Mesendoderm (in vitro differentiated cells): Measurements from ENCODE around the gene EYS.

Source experiments
- DNase-seq: peaks from one replicate; pipeline ENCODE4 v3.0.0; 2013
- H2AK5ac ChIP-seq: 2 replicates; pipeline ENCODE4 v1.6.1; 2013; ENCODE audit warnings: low read length, inconsistent platforms
- H2BK120ac ChIP-seq: 2 replicates; pipeline ENCODE4 v1.6.1; 2013; ENCODE audit warnings: low read depth, mild to moderate bottlenecking, low read length, moderate library complexity, mixed read lengths
- H2BK15ac ChIP-seq: replicated peaks from 2 replicates; pipeline ENCODE4 v1.6.1; 2013; ENCODE audit warnings: low read depth, mild to moderate bottlenecking, moderate library complexity
- H2BK5ac ChIP-seq: 2 replicates; pipeline ENCODE4 v1.6.1; 2013; ENCODE audit warnings: low read length, inconsistent platforms
- H3K18ac ChIP-seq: 2 replicates; pipeline ENCODE4 v1.6.1; 2013; ENCODE audit warnings: mild to moderate bottlenecking, low read length, mixed read lengths
- H3K23ac ChIP-seq: one replicate; pipeline ENCODE4 v1.6.1; 2013; ENCODE audit warnings: low read length
- H3K27ac ChIP-seq: 2 replicates; pipeline ENCODE4 v1.5.1; 2013; ENCODE audit warnings: low read depth, mild to moderate bottlenecking, inconsistent platforms, low read length, moderate library complexity
- H3K27me3 ChIP-seq: 2 replicates; pipeline ENCODE4 v1.6.1; 2013; ENCODE audit warnings: low read length, control low read depth, mild to moderate bottlenecking, inconsistent platforms; ENCODE audit not compliant: insufficient read depth, poor library complexity
- H3K36me3 ChIP-seq: 2 replicates; pipeline ENCODE4 v1.6.1; 2013; ENCODE audit warnings: low read length, inconsistent platforms; ENCODE audit not compliant: control insufficient read depth, insufficient read depth
- H3K4ac ChIP-seq: one replicate; pipeline ENCODE4 v1.6.1; 2013; ENCODE audit warnings: low read depth, mild to moderate bottlenecking, low read length, moderate library complexity
- H3K4me1 ChIP-seq: 2 replicates; pipeline ENCODE4 v1.6.1; 2013; ENCODE audit warnings: low read depth, low read length, inconsistent platforms; ENCODE audit not compliant: control insufficient read depth
- H3K4me2 ChIP-seq: 2 replicates; pipeline ENCODE4 v1.6.1; 2013; ENCODE audit warnings: low read length
- H3K4me3 ChIP-seq: 2 replicates; pipeline ENCODE4 v1.5.1; 2013; ENCODE audit warnings: mild to moderate bottlenecking, low read length
- H3K56ac ChIP-seq: one replicate; pipeline ENCODE4 v1.6.1; 2013; ENCODE audit warnings: low read length
- H3K79me1 ChIP-seq: 2 replicates; pipeline ENCODE4 v1.6.1; 2013; ENCODE audit warnings: low read length, inconsistent platforms
- H3K79me2 ChIP-seq: 2 replicates; pipeline ENCODE4 v1.6.1; 2013; ENCODE audit warnings: mild to moderate bottlenecking, low read length; ENCODE audit not compliant: control insufficient read depth, insufficient read depth
- H3K9ac ChIP-seq: 2 replicates; pipeline ENCODE4 v1.6.1; 2013; ENCODE audit warnings: low read length, inconsistent platforms
- H4K5ac ChIP-seq: one replicate; pipeline ENCODE4 v1.6.1; 2013; ENCODE audit warnings: low read length
- H4K8ac ChIP-seq: one replicate; pipeline ENCODE4 v1.6.1; 2013; ENCODE audit warnings: low read depth, mild to moderate bottlenecking, control low read depth, low read length, moderate library complexity
- WGBS: extraction: QIAGEN DNeasy Blood & Tissue Kit; methylation state at CpG from one replicate; pipeline ENCODE4 v1.1.7; 2013; ENCODE audit warnings: low lambda C conversion rate, missing lambda C conversion rate; ENCODE audit not compliant: insufficient coverage; ENCODE audit errors: extremely low coverage; 5-methylcytosine and 5-hydroxymethylcytosine counted together

The EYS gene

DNA sequence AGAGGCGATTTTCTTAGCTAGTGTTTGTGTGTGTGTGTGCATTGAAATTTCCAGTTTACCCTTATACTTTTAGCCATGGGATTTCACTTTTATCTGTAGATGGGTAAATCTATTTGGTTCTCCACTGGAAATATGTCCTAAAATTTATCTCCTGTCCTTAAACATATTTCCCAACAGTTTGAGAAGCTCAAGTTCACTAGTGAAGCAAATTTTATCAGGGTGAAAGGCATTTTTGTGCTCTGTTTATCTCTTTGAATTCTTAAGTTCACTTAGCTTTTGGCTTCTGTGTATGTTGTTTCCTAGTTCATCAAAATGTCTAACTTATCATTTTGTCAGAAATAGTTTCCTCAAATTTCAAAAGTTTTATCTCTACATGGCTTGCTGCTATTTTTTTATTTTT, 1509.8 kb downstream of the EYS start:
- no CpG with 5 or more reads among the region's 1 CpG for WGBS
- H2BK120ac ChIP-seq: no peak overlapping the region
- no peaks in the 10 kb centered on the region for H3K4me1 ChIP-seq
- H3K4me2 ChIP-seq: no peak overlapping the region
- no peak overlapping the region for H3K18ac ChIP-seq
- no peak overlapping the region for H2BK15ac ChIP-seq
- no peaks in the 10 kb centered on the region for H3K36me3 ChIP-seq
- H3K79me1 ChIP-seq: no peaks in the 10 kb centered on the region
- no peak overlapping the region for H3K23ac ChIP-seq
- no peaks in the 10 kb centered on the region for H3K79me2 ChIP-seq
- no peak overlapping the region for H3K56ac ChIP-seq
- H3K27ac ChIP-seq: no peak overlapping the region
- no peak overlapping the region for H3K9ac ChIP-seq
- H4K5ac ChIP-seq: no peak overlapping the region
- no peak overlapping the region for H2BK5ac ChIP-seq
- no peak overlapping the region for H4K8ac ChIP-seq
- no peaks in the 10 kb centered on the region for H3K27me3 ChIP-seq
- DNase-seq: no peak
- H3K4me3 ChIP-seq: no peak overlapping the region
- H3K4ac ChIP-seq: no peak overlapping the region
- no peak overlapping the region for H2AK5ac ChIP-seq

DNA sequence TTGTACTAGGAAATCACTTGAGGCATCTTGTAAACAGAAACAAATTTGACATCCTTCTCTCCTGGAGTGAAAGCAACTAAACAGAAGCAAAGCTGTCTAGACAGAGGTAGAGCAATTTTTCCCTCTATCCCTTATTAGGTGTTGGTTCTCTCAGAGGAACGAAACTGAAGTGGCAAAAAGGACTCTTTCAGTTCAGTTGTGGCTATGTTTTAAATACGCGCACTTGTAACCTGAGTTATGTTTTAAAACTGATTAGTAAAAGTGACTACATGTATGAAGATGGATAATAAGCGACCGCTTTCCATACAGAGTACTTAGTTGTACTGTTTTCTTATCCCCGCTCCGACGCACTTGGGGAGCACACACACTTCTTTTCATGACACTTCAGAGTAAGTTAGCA, 1520.4 kb downstream of the EYS start:
- Histone ChIP-seq H3K4me3 (no peak overlapping the region), H3K36me3 (no peaks in the 10 kb centered on the region), H3K4me2 (no peak overlapping the region), H3K27me3 (no peaks in the 10 kb centered on the region), H3K4ac (no peak overlapping the region), H3K23ac (no peak overlapping the region), H2AK5ac (no peak overlapping the region), H3K4me1 (no peaks in the 10 kb centered on the region), H4K5ac (no peak overlapping the region), H3K79me1 (no peaks in the 10 kb centered on the region), H3K79me2 (no peaks in the 10 kb centered on the region), H4K8ac (no peak overlapping the region), H3K18ac (no peak overlapping the region), H2BK120ac (no peak overlapping the region), H2BK15ac (no peak overlapping the region), H3K56ac (no peak overlapping the region), H3K9ac (no peak overlapping the region), H2BK5ac (no peak overlapping the region), H3K27ac (no peak overlapping the region)
- no CpG with 5 or more reads among the region's 8 CpGs for WGBS
- no peak for DNase-seq

DNA sequence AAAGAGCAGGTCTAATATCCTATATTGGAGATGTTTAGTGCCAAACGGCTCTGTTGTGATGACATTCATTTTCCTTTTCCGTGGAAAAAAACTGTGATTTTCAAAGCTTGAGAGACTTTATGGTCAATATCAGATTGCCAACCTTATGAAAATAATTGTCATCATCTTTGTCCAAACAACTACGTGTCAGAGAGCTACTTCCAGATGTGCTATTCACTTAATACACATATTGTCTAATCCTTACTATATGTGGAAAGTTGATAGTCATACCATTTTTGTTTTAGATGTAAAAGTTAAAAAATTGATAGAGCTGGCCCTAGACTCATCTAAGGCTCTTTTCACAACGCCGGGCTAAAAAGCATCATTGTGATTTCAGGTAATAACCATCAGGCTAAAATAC, 1521.4 kb downstream of the EYS start:
- Histone ChIP-seq H2BK15ac (no peak overlapping the region), H3K9ac (no peak overlapping the region), H3K4ac (no peak overlapping the region), H3K23ac (no peak overlapping the region), H4K8ac (no peak overlapping the region), H3K4me2 (no peak overlapping the region), H3K79me2 (no peaks in the 10 kb centered on the region), H3K18ac (no peak overlapping the region), H2BK120ac (no peak overlapping the region), H3K27me3 (no peaks in the 10 kb centered on the region), H3K4me1 (no peaks in the 10 kb centered on the region), H2BK5ac (no peak overlapping the region), H3K79me1 (no peaks in the 10 kb centered on the region), H4K5ac (no peak overlapping the region), H3K4me3 (no peak overlapping the region), H2AK5ac (no peak overlapping the region), H3K27ac (no peak overlapping the region), H3K56ac (no peak overlapping the region), H3K36me3 (no peaks in the 10 kb centered on the region)
- WGBS: no CpG with 5 or more reads among the region's 5 CpGs
- DNase-seq: no peak

GRCh38 chr6:64175296-64175695, 1531.7 kb downstream of the EYS start:
- Histone ChIP-seq H3K4ac (no peak overlapping the region), H3K4me2 (no peak overlapping the region), H3K4me3 (no peak overlapping the region), H3K4me1 (no peaks in the 10 kb centered on the region), H2BK120ac (no peak overlapping the region), H3K79me2 (no peaks in the 10 kb centered on the region), H2AK5ac (no peak overlapping the region), H2BK15ac (no peak overlapping the region), H3K56ac (no peak overlapping the region), H3K79me1 (no peaks in the 10 kb centered on the region), H4K8ac (no peak overlapping the region), H3K36me3 (no peaks in the 10 kb centered on the region), H3K27me3 (no peaks in the 10 kb centered on the region), H3K27ac (no peak overlapping the region), H3K23ac (no peak overlapping the region), H4K5ac (no peak overlapping the region), H3K9ac (no peak overlapping the region), H2BK5ac (no peak overlapping the region), H3K18ac (no peak overlapping the region)
- WGBS: no CpG with 5 or more reads among the region's 5 CpGs
- DNase-seq: no peak

DNA sequence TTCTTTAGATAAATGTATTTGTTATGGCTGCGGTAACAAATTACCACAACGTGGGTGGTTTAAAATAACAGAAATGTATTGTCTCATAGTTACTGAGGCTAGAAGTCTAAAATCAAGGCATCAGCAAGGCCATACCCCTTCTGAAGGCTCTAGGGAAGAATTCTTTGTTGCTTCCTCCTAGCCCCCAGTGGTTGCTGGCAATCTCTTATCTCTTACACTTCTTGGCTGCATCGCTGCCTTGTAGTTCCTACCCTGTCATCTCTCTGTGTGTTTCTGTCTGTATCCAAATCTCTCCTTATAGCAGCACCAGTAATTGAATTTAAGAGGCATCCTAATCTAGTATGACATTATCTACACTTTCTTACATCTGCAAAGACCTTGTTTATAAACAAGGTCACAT, 1536.7 kb downstream of the EYS start:
- H4K8ac ChIP-seq: no peak overlapping the region
- H3K4me1 ChIP-seq: no peaks in the 10 kb centered on the region
- WGBS: no CpG with 5 or more reads among the region's 3 CpGs
- no peak overlapping the region for H2AK5ac ChIP-seq
- H3K79me1 ChIP-seq: no peaks in the 10 kb centered on the region
- DNase-seq: peak; percentile 4
- H3K4ac ChIP-seq: no peak overlapping the region
- no peak overlapping the region for H3K9ac ChIP-seq
- no peaks in the 10 kb centered on the region for H3K79me2 ChIP-seq
- no peak overlapping the region for H3K18ac ChIP-seq
- no peak overlapping the region for H3K23ac ChIP-seq
- no peak overlapping the region for H2BK15ac ChIP-seq
- no peak overlapping the region for H3K4me2 ChIP-seq
- no peak overlapping the region for H4K5ac ChIP-seq
- no peak overlapping the region for H3K56ac ChIP-seq
- no peak overlapping the region for H2BK120ac ChIP-seq
- no peaks in the 10 kb centered on the region for H3K27me3 ChIP-seq
- H3K27ac ChIP-seq: no peak overlapping the region
- no peak overlapping the region for H2BK5ac ChIP-seq
- no peak overlapping the region for H3K4me3 ChIP-seq
- no peaks in the 10 kb centered on the region for H3K36me3 ChIP-seq

GRCh38 chr6:64160486-64160885, 1546.5 kb downstream of the EYS start:
- Histone ChIP-seq H4K5ac (no peak overlapping the region), H3K79me1 (no peaks in the 10 kb centered on the region), H3K4me2 (no peak overlapping the region), H2BK5ac (no peak overlapping the region), H3K27me3 (no peaks in the 10 kb centered on the region), H3K4me1 (no peaks in the 10 kb centered on the region), H3K18ac (no peak overlapping the region), H2BK15ac (no peak overlapping the region), H2BK120ac (no peak overlapping the region), H3K9ac (no peak overlapping the region), H3K4me3 (no peak overlapping the region), H2AK5ac (no peak overlapping the region), H3K79me2 (no peaks in the 10 kb centered on the region), H4K8ac (no peak overlapping the region), H3K23ac (no peak overlapping the region), H3K27ac (no peak overlapping the region), H3K36me3 (no peaks in the 10 kb centered on the region), H3K56ac (no peak overlapping the region), H3K4ac (no peak overlapping the region)
- no peak for DNase-seq
- no CpG with 5 or more reads among the region's 1 CpG for WGBS
